Measurements from ENCODE around the gene PIRT.

The PIRT gene

GRCh38 chr17:10806545-10807262 is 31.2 kb downstream of the PIRT start:
- no peaks in the 10 kb centered on the region for H3K79me2 ChIP-seq (ENCODE audit: control insufficient read depth, insufficient read depth, low read length, poor library complexity)
- no peaks in the 10 kb centered on the region for H3K79me1 ChIP-seq (ENCODE audit: low read length)
- H3K14ac ChIP-seq (ENCODE audit: low read length): no peak overlapping the region
- no peak overlapping the region for H4K12ac ChIP-seq (ENCODE audit: low read depth, low read length)
- no peak overlapping the region for H4K91ac ChIP-seq (ENCODE audit: low read depth, low read length)
- no peaks in the 10 kb centered on the region for H3K27me3 ChIP-seq (ENCODE audit: insufficient read depth, low read length)
- no peak overlapping the region for H2BK12ac ChIP-seq (ENCODE audit: low read length)
- H3K4me2 ChIP-seq (ENCODE audit: low read length): no peak overlapping the region
- H3K36me3 ChIP-seq (ENCODE audit: control insufficient read depth in 1 of 2, insufficient read depth in 2 of 2, low read length in 2 of 2): no peaks in the 10 kb centered on the region
- H2AFZ ChIP-seq (ENCODE audit: insufficient read depth, low read length, poor library complexity): no peak overlapping the region
- no peaks in the 10 kb centered on the region for H3K4me1 ChIP-seq (ENCODE audit: control insufficient read depth in 1 of 2, insufficient read depth in 2 of 2, low read length in 2 of 2)
- no peak overlapping the region for H3K18ac ChIP-seq (ENCODE audit: low read length)
- no peak overlapping the region for H2BK120ac ChIP-seq (ENCODE audit: insufficient read depth, low read length, poor library complexity)
- no peak overlapping the region for H2AK5ac ChIP-seq (ENCODE audit: low read length)
- H3K9ac ChIP-seq (ENCODE audit: low read length): no peak overlapping the region
- H2BK5ac ChIP-seq (ENCODE audit: low read depth, low read length, poor library complexity): no peak overlapping the region
- no CpG with 5 or more reads among the region's 9 CpGs for WGBS (ENCODE audit: extremely low coverage, insufficient coverage, insufficient read length)
- H3K4ac ChIP-seq (ENCODE audit: low read depth, low read length): no peak overlapping the region
- H3K27ac ChIP-seq (ENCODE audit: low read depth, low read length): no peak overlapping the region
- peaks cover under 1% of the 10 kb centered on the region for H3K9me3 ChIP-seq (ENCODE audit: insufficient read depth, low read depth, low read length)
- no peak for DNase-seq
- no peak overlapping the region for H3K4me3 ChIP-seq (ENCODE audit: low read depth, low read length)
- H3K23ac ChIP-seq (ENCODE audit: low read length): no peak overlapping the region
- H4K8ac ChIP-seq (ENCODE audit: low read depth, low read length): no peak overlapping the region

GRCh38 chr17:10805911-10806310 is 32.0 kb downstream of the PIRT start:
- Histone ChIP-seq H3K4ac (ENCODE audit: low read depth, low read length) (no peak overlapping the region), H2BK5ac (ENCODE audit: low read depth, low read length, poor library complexity) (no peak overlapping the region), H3K9ac (ENCODE audit: low read length) (no peak overlapping the region), H2BK12ac (ENCODE audit: low read length) (no peak overlapping the region), H3K18ac (ENCODE audit: low read length) (no peak overlapping the region), H4K8ac (ENCODE audit: low read depth, low read length) (no peak overlapping the region), H4K12ac (ENCODE audit: low read depth, low read length) (no peak overlapping the region), H3K4me3 (ENCODE audit: low read depth, low read length) (no peak overlapping the region), H2AK5ac (ENCODE audit: low read length) (no peak overlapping the region), H3K9me3 (ENCODE audit: insufficient read depth, low read depth, low read length) (peaks cover 1% of the 10 kb centered on the region), H2AFZ (ENCODE audit: insufficient read depth, low read length, poor library complexity) (no peak overlapping the region), H3K27ac (ENCODE audit: low read depth, low read length) (no peak overlapping the region), H4K91ac (ENCODE audit: low read depth, low read length) (no peak overlapping the region), H3K36me3 (ENCODE audit: control insufficient read depth in 1 of 2, insufficient read depth in 2 of 2, low read length in 2 of 2) (no peaks in the 10 kb centered on the region), H3K27me3 (ENCODE audit: insufficient read depth, low read length) (no peaks in the 10 kb centered on the region), H3K79me2 (ENCODE audit: control insufficient read depth, insufficient read depth, low read length, poor library complexity) (no peaks in the 10 kb centered on the region), H3K4me2 (ENCODE audit: low read length) (no peak overlapping the region), H3K14ac (ENCODE audit: low read length) (no peak overlapping the region), H3K23ac (ENCODE audit: low read length) (no peak overlapping the region), H2BK120ac (ENCODE audit: insufficient read depth, low read length, poor library complexity) (no peak overlapping the region), H3K79me1 (ENCODE audit: low read length) (no peaks in the 10 kb centered on the region), H3K4me1 (ENCODE audit: control insufficient read depth in 1 of 2, insufficient read depth in 2 of 2, low read length in 2 of 2) (no peaks in the 10 kb centered on the region)
- no peak for DNase-seq
- WGBS (ENCODE audit: extremely low coverage, insufficient coverage, insufficient read length): no CpG with 5 or more reads among the region's 6 CpGs

DNA sequence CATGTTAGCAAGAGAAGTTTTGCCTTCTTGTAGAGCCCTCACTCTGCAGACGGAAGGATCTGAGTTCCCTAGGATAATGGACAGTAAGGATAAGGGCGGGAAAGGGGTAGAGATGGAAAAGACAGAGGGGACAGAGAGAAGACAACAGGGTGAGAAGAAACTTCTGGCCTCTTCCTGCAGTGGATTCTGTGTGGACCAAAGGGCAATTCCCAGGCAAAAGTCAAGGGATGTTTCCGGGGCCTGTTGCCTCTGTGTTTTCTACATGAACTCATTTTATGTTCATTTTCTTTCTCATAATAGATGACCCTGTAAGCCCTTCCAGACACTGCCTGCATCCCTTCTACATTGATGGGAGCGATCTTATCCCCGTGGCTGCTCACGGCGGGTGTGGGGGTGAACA is 33.3 kb downstream of the PIRT start:
- H3K27ac ChIP-seq (ENCODE audit: low read depth, low read length): no peak overlapping the region
- H3K36me3 ChIP-seq (ENCODE audit: control insufficient read depth in 1 of 2, insufficient read depth in 2 of 2, low read length in 2 of 2): no peaks in the 10 kb centered on the region
- H2BK5ac ChIP-seq (ENCODE audit: low read depth, low read length, poor library complexity): no peak overlapping the region
- no peaks in the 10 kb centered on the region for H3K79me2 ChIP-seq (ENCODE audit: control insufficient read depth, insufficient read depth, low read length, poor library complexity)
- no peak overlapping the region for H3K4ac ChIP-seq (ENCODE audit: low read depth, low read length)
- H4K12ac ChIP-seq (ENCODE audit: low read depth, low read length): no peak overlapping the region
- no peak overlapping the region for H2AK5ac ChIP-seq (ENCODE audit: low read length)
- H3K9ac ChIP-seq (ENCODE audit: low read length): no peak overlapping the region
- peaks cover 1% of the 10 kb centered on the region for H3K9me3 ChIP-seq (ENCODE audit: insufficient read depth, low read depth, low read length)
- H2AFZ ChIP-seq (ENCODE audit: insufficient read depth, low read length, poor library complexity): no peak overlapping the region
- no peak overlapping the region for H4K91ac ChIP-seq (ENCODE audit: low read depth, low read length)
- peaks cover 0 to 2% of the 10 kb centered on the region in 2 experiments for H3K4me1 ChIP-seq (ENCODE audit: control insufficient read depth in 1 of 2, insufficient read depth in 2 of 2, low read length in 2 of 2)
- no peaks in the 10 kb centered on the region for H3K27me3 ChIP-seq (ENCODE audit: insufficient read depth, low read length)
- DNase-seq: no peak
- no peaks in the 10 kb centered on the region for H3K79me1 ChIP-seq (ENCODE audit: low read length)
- WGBS (ENCODE audit: extremely low coverage, insufficient coverage, insufficient read length): no CpG with 5 or more reads among the region's 7 CpGs
- H3K4me2 ChIP-seq (ENCODE audit: low read length): no peak overlapping the region
- no peak overlapping the region for H2BK12ac ChIP-seq (ENCODE audit: low read length)
- H4K8ac ChIP-seq (ENCODE audit: low read depth, low read length): no peak overlapping the region
- H3K23ac ChIP-seq (ENCODE audit: low read length): no peak overlapping the region
- no peak overlapping the region for H3K4me3 ChIP-seq (ENCODE audit: low read depth, low read length)
- no peak overlapping the region for H3K18ac ChIP-seq (ENCODE audit: low read length)
- no peak overlapping the region for H3K14ac ChIP-seq (ENCODE audit: low read length)
- no peak overlapping the region for H2BK120ac ChIP-seq (ENCODE audit: insufficient read depth, low read length, poor library complexity)

- Histone ChIP-seq H3K4me1 (ENCODE audit: control insufficient read depth in 1 of 2, insufficient read depth in 2 of 2, low read length in 2 of 2) (peaks cover 0 to 6% of the 10 kb centered on the region in 2 experiments), H3K79me2 (ENCODE audit: control insufficient read depth, insufficient read depth, low read length, poor library complexity) (no peaks in the 10 kb centered on the region), H3K18ac (ENCODE audit: low read length) (no peak within 1 kb of the TSS), H3K36me3 (ENCODE audit: control insufficient read depth in 1 of 2, insufficient read depth in 2 of 2, low read length in 2 of 2) (no peaks in the 10 kb centered on the region), H3K4me3 (ENCODE audit: low read depth, low read length) (no peak within 1 kb of the TSS), H3K4me2 (ENCODE audit: low read length) (no peak within 1 kb of the TSS), H3K27ac (ENCODE audit: low read depth, low read length) (no peak within 1 kb of the TSS), H2BK5ac (ENCODE audit: low read depth, low read length, poor library complexity) (no peak within 1 kb of the TSS), H3K79me1 (ENCODE audit: low read length) (no peaks in the 10 kb centered on the region), H4K91ac (ENCODE audit: low read depth, low read length) (no peak within 1 kb of the TSS), H2AK5ac (ENCODE audit: low read length) (no peak within 1 kb of the TSS), H2BK120ac (ENCODE audit: insufficient read depth, low read length, poor library complexity) (no peak within 1 kb of the TSS), H3K27me3 (ENCODE audit: insufficient read depth, low read length) (no peaks in the 10 kb centered on the region), H3K23ac (ENCODE audit: low read length) (no peak within 1 kb of the TSS), H2AFZ (ENCODE audit: insufficient read depth, low read length, poor library complexity) (no peak within 1 kb of the TSS), H3K4ac (ENCODE audit: low read depth, low read length) (no peak within 1 kb of the TSS), H4K12ac (ENCODE audit: low read depth, low read length) (no peak within 1 kb of the TSS), H3K14ac (ENCODE audit: low read length) (no peak within 1 kb of the TSS), H3K9me3 (ENCODE audit: insufficient read depth, low read depth, low read length) (peaks cover 1% of the 10 kb centered on the region), H3K9ac (ENCODE audit: low read length) (no peak within 1 kb of the TSS), H4K8ac (ENCODE audit: low read depth, low read length) (no peak within 1 kb of the TSS), H2BK12ac (ENCODE audit: low read length) (no peak within 1 kb of the TSS)
- WGBS (ENCODE audit: extremely low coverage, insufficient coverage, insufficient read length): no CpG with 5 or more reads among the region's 16 CpGs
- DNase-seq: no peak
These were observed 33.9 kb downstream of the PIRT start, which contains the start of gene TMEM238L for GRCh38 chr17:10803830-10804475. Gene TMEM238L, minus strand, starts transcription at chr17:10804099. Its CDS starts 136 bp downstream, at chr17:10803963.

Data from trophoblast cell (in vitro differentiated cells and primary cell).